Fibroblast of lung (primary cell): ENCODE results near the gene SEC22B. TPM values are rescaled to one million over a fixed set of nuclear protein-coding genes. Genes with fewer than 3 reads are reported as not detected.
"Not testable (repeated sequence)": the region's sequence is repeated elsewhere in the genome, so short reads cannot be mapped to it uniquely, and the experiment has no call there.

ENCODE experiments used
- DNase-seq, 2 donors: peaks; one replicate each; pipeline versions ENCODE4 v3.0.0 to v3.0.0-alpha.2; 2010; ENCODE audit warnings: low read depth in 2 of 2
- H2AFZ ChIP-seq: 2 replicates; pipeline ENCODE4 v1.5.1; 2012; ENCODE audit warnings: low read length, control low read depth, inconsistent platforms
- H3K27ac ChIP-seq: 2 replicates; pipeline ENCODE4 v1.5.1; 2011; ENCODE audit warnings: low read length, control low read depth; ENCODE audit not compliant: insufficient read depth
- H3K27me3 ChIP-seq: 2 replicates; pipeline ENCODE4 v1.5.1; 2011; ENCODE audit warnings: mild to moderate bottlenecking, low read length; ENCODE audit not compliant: control insufficient read depth, insufficient read depth
- H3K36me3 ChIP-seq: 2 replicates; pipeline ENCODE4 v1.5.1; 2011; ENCODE audit warnings: low read length; ENCODE audit not compliant: control insufficient read depth, insufficient read depth
- H3K4me1 ChIP-seq: 2 replicates; pipeline ENCODE4 v1.5.1; 2011; ENCODE audit warnings: low read length; ENCODE audit not compliant: control insufficient read depth, insufficient read depth; ENCODE audit errors: extremely low read depth
- H3K4me2 ChIP-seq: 2 replicates; pipeline ENCODE4 v1.5.1; 2011; ENCODE audit warnings: low read length, control low read depth; ENCODE audit not compliant: insufficient read depth; ENCODE audit errors: extremely low read depth
- H3K4me3 ChIP-seq, 4 experiments: fragments of 200-600 bp in 1 of 4; sonication (generic) in 1 of 4; replicated peaks in 1 of 4; 2 replicates each; pipeline ENCODE4 v1.5.1; 2011 to 2016; ENCODE audit warnings: low read length in 4 of 4, low read depth in 3 of 4, mild to moderate bottlenecking in 3 of 4, control low read depth in 2 of 4, inconsistent platforms in 1 of 4, mixed read lengths in 1 of 4; ENCODE audit not compliant: insufficient read depth in 1 of 4; ENCODE audit errors: control extremely low read depth in 1 of 4
- H3K79me2 ChIP-seq: 2 replicates; pipeline ENCODE4 v1.5.1; 2012; ENCODE audit warnings: mild to moderate bottlenecking, low read length, inconsistent platforms; ENCODE audit not compliant: control insufficient read depth, insufficient read depth
- H3K9ac ChIP-seq: 2 replicates; pipeline ENCODE4 v1.5.1; 2011; ENCODE audit warnings: mild to moderate bottlenecking, low read length, control low read depth; ENCODE audit not compliant: insufficient read depth
- H3K9me3 ChIP-seq: 2 replicates; pipeline ENCODE4 v1.5.1; 2012; ENCODE audit warnings: low read depth, low read length; ENCODE audit not compliant: control insufficient read depth, insufficient read depth
- H4K20me1 ChIP-seq: 2 replicates; pipeline ENCODE4 v1.5.1; 2011; ENCODE audit warnings: low read length; ENCODE audit not compliant: control insufficient read depth, insufficient read depth; ENCODE audit errors: extremely low read depth
- CTCF ChIP-seq, 2 donors: IDR thresholded peaks in 1 of 2; conservative IDR thresholded peaks in 1 of 2; 1 replicate in 1 of 2; 2 replicates in 1 of 2; pipeline ENCODE4 v1.5.1; 2011 to 2012; ENCODE audit warnings: low read length in 2 of 2, control low read depth in 1 of 2, inconsistent platforms in 1 of 2, low read depth in 1 of 2, mild to moderate bottlenecking in 1 of 2
- EZH2 ChIP-seq: IDR thresholded peaks from 2 replicates; pipeline ENCODE4 v1.5.1; 2012; ENCODE audit warnings: low read length, control low read depth, mild to moderate bottlenecking; ENCODE audit errors: missing control alignments
- polyA minus RNA-seq: library from RNA; depleted of rRNA, polyadenylated mRNA; stranded (reverse); fragments of >200 nt; gene quantifications from 2 replicates; pipeline ENCODE4 v1.2.3, GENCODE V29; 2011; ENCODE audit warnings: low replicate concordance
- polyA plus RNA-seq, 2 donors: library from polyadenylated mRNA; depleted of rRNA in 1 of 2; stranded (reverse) in 1 of 2; unstranded in 1 of 2; fragments of >200 nt; gene quantifications; 2 replicates each; pipeline ENCODE4 v1.2.1, GENCODE V29; 2011 to 2012; ENCODE audit warnings: missing spikeins in 1 of 2
- total RNA-seq: library from RNA; depleted of rRNA; stranded (reverse); fragments of >200 nt; gene quantifications from 2 replicates; pipeline ENCODE4 v1.2.1, GENCODE V29; 2014

Gene SEC22B
- total RNA-seq (53.2 and 74.5 TPM in 2 replicates), polyA plus RNA-seq (52.7 and 71.3 TPM in 2 replicates), polyA minus RNA-seq (7.6 and 10.6 TPM in 2 replicates)
- 49.3 and 59.8 TPM in 2 replicates for polyA plus RNA-seq (2012)

GRCh38 chr1:120176092-120176855, at the start of gene SEC22B:
Gene SEC22B (minus strand): TSS chr1:120176520. CDS start chr1:120176381, 139 bp downstream.
- H3K4me1 ChIP-seq, result peaks cover 11% of the 10 kb centered on the region
- H3K4me2 ChIP-seq, result peak within 1 kb of the TSS; percentile 72
- H3K27me3 ChIP-seq, result no peaks in the 10 kb centered on the region
- H2AFZ ChIP-seq, result peak within 1 kb of the TSS; percentile 93
- H3K9ac ChIP-seq, result peak within 1 kb of the TSS; percentile 98
- H3K4me3 ChIP-seq, result peak within 1 kb of the TSS; percentile 92 to 100 (median 99)
- no peak for TF ChIP-seq CTCF (conservative IDR thresholded peaks at IDR 0.05 in 1 of 2, IDR thresholded peaks at IDR 0.05 in 1 of 2; ENCODE audit: low read depth in 1 of 2, low read length in 2 of 2)
- no peak for TF ChIP-seq EZH2
- peaks cover 19% of the 10 kb centered on the region for H3K79me2 ChIP-seq
- no peaks in the 10 kb centered on the region for H3K9me3 ChIP-seq
- no peaks in the 10 kb centered on the region for H4K20me1 ChIP-seq
- H3K36me3 ChIP-seq, result no peaks in the 10 kb centered on the region
- DNase-seq, result peak; percentile 95 to 97
- H3K27ac ChIP-seq, result peak within 1 kb of the TSS; percentile 99

DNA sequence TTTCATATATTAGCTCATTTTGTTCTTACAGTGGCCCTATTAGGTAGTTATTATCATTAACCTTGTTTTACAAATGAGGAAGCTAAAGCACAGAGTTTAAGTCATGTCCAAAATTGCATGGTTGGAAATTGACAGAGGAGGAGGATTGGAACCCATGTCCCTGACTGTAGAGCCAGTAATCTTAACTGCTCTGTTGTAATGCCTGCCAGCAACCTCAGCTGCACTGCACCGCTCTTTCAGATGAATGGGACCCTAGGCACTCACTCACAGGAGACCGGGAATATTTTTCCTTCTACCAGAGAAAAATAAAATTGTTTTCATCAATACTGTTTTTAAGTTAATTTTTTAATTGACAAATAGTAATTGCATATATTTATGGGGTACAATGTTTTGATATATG, 41.6 kb upstream of the SEC22B start:
- H3K4me1 ChIP-seq, result not testable (repeated sequence)

DNA sequence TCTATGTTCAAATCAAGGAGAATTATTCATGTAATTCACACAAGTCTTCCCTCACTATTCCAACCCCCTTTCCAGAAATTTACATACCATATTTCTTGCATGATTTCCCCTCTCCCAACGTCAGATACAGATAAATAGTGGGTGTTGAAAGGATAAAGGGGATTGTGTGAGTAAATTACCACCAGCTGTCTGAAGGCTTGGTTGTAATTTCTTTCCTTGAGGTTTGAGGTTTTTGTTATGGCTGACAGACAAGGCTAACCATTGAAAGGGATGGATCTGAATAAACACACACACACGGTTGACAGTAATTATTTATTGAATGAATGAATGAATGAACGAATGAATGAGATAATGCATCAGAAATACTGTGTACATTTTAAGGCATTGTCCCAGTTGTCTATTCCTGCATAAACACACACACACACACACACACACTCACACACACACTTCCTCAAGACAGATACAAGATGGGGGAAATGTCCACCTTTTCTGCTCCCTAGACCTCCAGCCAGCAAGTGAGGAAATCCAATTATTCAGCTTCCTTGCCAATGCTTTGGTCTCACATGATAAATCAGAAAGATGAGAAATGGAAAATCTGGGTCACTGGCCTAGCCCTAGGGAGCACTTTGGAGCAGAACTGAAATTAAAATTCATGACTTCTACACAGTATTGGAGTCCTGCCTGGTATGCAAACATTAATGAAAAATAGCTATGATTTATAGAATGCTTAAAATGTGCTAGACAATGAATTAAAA, 41.0 kb upstream of the SEC22B start:
- H3K9ac ChIP-seq, H3K4me2 ChIP-seq, H3K27ac ChIP-seq, H3K9me3 ChIP-seq, H3K4me3 ChIP-seq, H3K36me3 ChIP-seq, H3K4me1 ChIP-seq, DNase-seq, H4K20me1 ChIP-seq, H3K79me2 ChIP-seq, H2AFZ ChIP-seq, H3K27me3 ChIP-seq: not testable (repeated sequence)

More for the DNA sequence above, 41.6 kb upstream of the SEC22B start:
- not testable (repeated sequence) for DNase-seq, H4K20me1 ChIP-seq, H3K9ac ChIP-seq, H3K27ac ChIP-seq, H2AFZ ChIP-seq, H3K27me3 ChIP-seq, H3K9me3 ChIP-seq, H3K4me2 ChIP-seq, H3K4me3 ChIP-seq, H3K79me2 ChIP-seq, H3K36me3 ChIP-seq

- H3K4me1 ChIP-seq, H3K27ac ChIP-seq, H3K4me3 ChIP-seq, DNase-seq, H4K20me1 ChIP-seq, H3K79me2 ChIP-seq, H3K4me2 ChIP-seq, H3K9ac ChIP-seq, H2AFZ ChIP-seq, H3K9me3 ChIP-seq, H3K27me3 ChIP-seq, H3K36me3 ChIP-seq: not testable (repeated sequence)
These were observed 37.3 kb upstream of the SEC22B start for GRCh38 chr1:120213606-120214005.

DNA sequence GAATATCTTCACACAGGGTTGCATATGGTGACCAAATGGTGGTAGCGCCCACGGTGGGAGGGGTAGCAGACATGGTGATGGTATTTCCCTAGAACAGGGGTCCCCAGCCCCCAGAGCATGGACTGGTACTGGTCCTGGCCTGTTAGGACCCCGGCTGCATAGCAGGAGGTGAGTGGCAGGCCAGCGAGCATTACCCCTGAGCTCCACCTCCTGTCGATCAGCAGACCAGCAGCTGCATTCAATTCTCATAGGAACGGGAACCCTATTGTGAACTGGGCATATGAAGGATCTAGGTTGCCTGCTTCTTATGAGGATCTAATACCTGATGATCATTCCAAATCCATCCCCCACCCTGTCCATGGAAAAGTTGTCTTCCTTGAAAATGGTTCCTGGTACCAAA, 34.4 kb upstream of the SEC22B start:
- not testable (repeated sequence) for H3K27me3 ChIP-seq, H3K4me1 ChIP-seq, H3K4me2 ChIP-seq, H3K27ac ChIP-seq, H3K36me3 ChIP-seq, H3K79me2 ChIP-seq, H2AFZ ChIP-seq, H3K9me3 ChIP-seq, H3K9ac ChIP-seq, H3K4me3 ChIP-seq, DNase-seq, H4K20me1 ChIP-seq
